Measurements from ENCODE around the gene BBS9.

- no peak for TF ChIP-seq CTCF (IDR thresholded peaks at IDR 0.05)
- no peak for TF ChIP-seq POLR2A (IDR thresholded peaks at IDR 0.05)
Observed at GRCh38 chr7:33604056-33604455, 474.7 kb downstream of the BBS9 start.

All from tibial nerve (tissue), 3 donors.